ENCODE results near the gene SPRYD4. TPM values are rescaled to one million over a fixed set of nuclear protein-coding genes. Genes with fewer than 3 reads are reported as not detected.

SPRYD4 gene
- total and polyA plus RNA-seq, 9 of the 15 experiments (the other 6 are each of a cell fraction or from before 2014, with no cell fraction given): 1.8 to 4.7 (median 2.8) TPM

- TF ChIP-seq PREB (CRISPR knock-in tag; IDR thresholded peaks at IDR 0.05) (no peak), NRF1 (conservative IDR thresholded peaks at IDR 0.05 in 1 of 2, IDR thresholded peaks at IDR 0.05 in 1 of 2) (peak; percentile 49 to 62; a peak in 3 of 4 replicates), CEBPG (CRISPR knock-in tag; IDR thresholded peaks at IDR 0.05) (peak; percentile 63), CEBPG (tag; conservative IDR thresholded peaks at IDR 0.05 in 1 of 2, IDR thresholded peaks at IDR 0.05 in 1 of 2) (no peak), ZNF274 (IDR thresholded peaks at IDR 0.05; ENCODE audit: borderline replicate concordance, low read depth, low read length) (no peak), HNRNPLL (IDR thresholded peaks at IDR 0.05; ENCODE audit: low read depth, low read length, poor library complexity, severe bottlenecking) (no peak), RBM14 (IDR thresholded peaks at IDR 0.05; ENCODE audit: borderline replicate concordance, insufficient read depth, low read depth, low read length) (no peak), U2AF2 (optimal IDR thresholded peaks at IDR 0.05; ENCODE audit: low read depth, low read length) (no peak), ZNF217 (CRISPR knock-in tag; IDR thresholded peaks at IDR 0.05) (no peak), ZNF668 (CRISPR knock-in tag; IDR thresholded peaks at IDR 0.05) (no peak), EP400 (IDR thresholded peaks at IDR 0.05) (peak; percentile 73), CBX3 (IDR thresholded peaks at IDR 0.05; ENCODE audit: borderline replicate concordance in 1 of 2, low read length in 2 of 2) (peak in 1 of 2 experiments; percentile 57; a peak in 1 of 3 replicates), DPF2 (IDR thresholded peaks at IDR 0.05) (peak; percentile 88), RBM25 (IDR thresholded peaks at IDR 0.05; ENCODE audit: low read depth, low read length, severe bottlenecking) (no peak), ILK (tag; IDR thresholded peaks at IDR 0.05; ENCODE audit: borderline replicate concordance, low read depth) (no peak), MCM3 (IDR thresholded peaks at IDR 0.05) (no peak)
- TF ChIP-seq, protein P1, sequence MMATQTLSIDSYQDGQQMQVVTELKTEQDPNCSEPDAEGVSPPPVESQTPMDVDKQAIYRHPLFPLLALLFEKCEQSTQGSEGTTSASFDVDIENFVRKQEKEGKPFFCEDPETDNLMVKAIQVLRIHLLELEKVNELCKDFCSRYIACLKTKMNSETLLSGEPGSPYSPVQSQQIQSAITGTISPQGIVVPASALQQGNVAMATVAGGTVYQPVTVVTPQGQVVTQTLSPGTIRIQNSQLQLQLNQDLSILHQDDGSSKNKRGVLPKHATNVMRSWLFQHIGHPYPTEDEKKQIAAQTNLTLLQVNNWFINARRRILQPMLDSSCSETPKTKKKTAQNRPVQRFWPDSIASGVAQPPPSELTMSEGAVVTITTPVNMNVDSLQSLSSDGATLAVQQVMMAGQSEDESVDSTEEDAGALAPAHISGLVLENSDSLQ (IDR thresholded peaks at IDR 0.05): peak; percentile 99
These were observed 30.8 kb upstream of the SPRYD4 start (continued) for GRCh38 chr12:56437430-56438176.

All from K562 (cell line).